DND-41 (cell line): Measurements from ENCODE around the gene TAB2.
A peak's percentile ranks its signal among the peaks of the same experiment; 100 is the strongest.

Experiments
- ATAC-seq: fragments of 200-7000 bp; cut with Tn5 transposase; 3 replicates; pipeline ENCODE4 v1.9.1; 2021; ENCODE audit warnings: low read depth; ENCODE audit not compliant: insufficient read depth
- DNase-seq: peaks from one replicate; pipeline ENCODE4 v3.0.0-alpha.2; 2020
- H2AFZ ChIP-seq: 2 replicates; pipeline ENCODE4 v1.6.0; 2012; ENCODE audit warnings: low read depth, low read length
- H3K27ac ChIP-seq: 2 replicates; pipeline ENCODE4 v1.5.1; 2012; ENCODE audit warnings: low read length, inconsistent platforms
- H3K27me3 ChIP-seq: fragments of 200-600 bp; sonication (generic); 2 replicates; pipeline ENCODE4 v1.6.0; 2012; ENCODE audit warnings: low read length, mild to moderate bottlenecking, inconsistent platforms; ENCODE audit not compliant: insufficient read depth, poor library complexity
- H3K36me3 ChIP-seq: 2 replicates; pipeline ENCODE4 v1.5.1; 2012; ENCODE audit warnings: low read length, inconsistent platforms; ENCODE audit not compliant: insufficient read depth
- H3K4me1 ChIP-seq: 2 replicates; pipeline ENCODE4 v1.5.1; 2012; ENCODE audit warnings: mild to moderate bottlenecking, low read length; ENCODE audit not compliant: insufficient read depth
- H3K4me2 ChIP-seq: 2 replicates; pipeline ENCODE4 v1.6.0; 2012; ENCODE audit warnings: mild to moderate bottlenecking, moderate library complexity, low read length, inconsistent platforms; ENCODE audit not compliant: insufficient read depth
- H3K4me3 ChIP-seq, 2 experiments: fragments of 200-600 bp in 1 of 2; shearing (Covaris generic) in 1 of 2; 2 replicates each; pipeline ENCODE4 v1.5.1; 2012 to 2016; ENCODE audit warnings: inconsistent platforms in 2 of 2, low read length in 2 of 2, mild to moderate bottlenecking in 2 of 2, low read depth in 1 of 2, moderate library complexity in 1 of 2
- H3K79me2 ChIP-seq: 2 replicates; pipeline ENCODE4 v1.6.0; 2012; ENCODE audit warnings: low read length, inconsistent platforms; ENCODE audit not compliant: insufficient read depth
- H3K9ac ChIP-seq: 2 replicates; pipeline ENCODE4 v1.6.0; 2012; ENCODE audit warnings: low read depth, mild to moderate bottlenecking, inconsistent platforms, low read length, moderate library complexity
- H3K9me3 ChIP-seq: 2 replicates; pipeline ENCODE4 v1.5.1; 2012; ENCODE audit warnings: low read length, moderate library complexity, mild to moderate bottlenecking, inconsistent platforms; ENCODE audit not compliant: insufficient read depth, severe bottlenecking
- H4K20me1 ChIP-seq: 2 replicates; pipeline ENCODE4 v1.6.0; 2012; ENCODE audit warnings: low read length; ENCODE audit not compliant: insufficient read depth
- EZH2 ChIP-seq: IDR thresholded peaks from 3 replicates; pipeline ENCODE4 v1.6.1; 2012; ENCODE audit warnings: borderline replicate concordance, low read depth, mild to moderate bottlenecking, moderate library complexity, low read length, inconsistent platforms; ENCODE audit not compliant: severe bottlenecking
- TF ChIP-seq, protein P1 (sequence below): IDR thresholded peaks from 2 replicates; pipeline ENCODE4 v1.5.1; 2012; ENCODE audit warnings: borderline replicate concordance, low read length, moderate library complexity, mild to moderate bottlenecking; ENCODE audit not compliant: poor library complexity, severe bottlenecking; ENCODE audit errors: extremely low read depth

The TAB2 gene

DNA sequence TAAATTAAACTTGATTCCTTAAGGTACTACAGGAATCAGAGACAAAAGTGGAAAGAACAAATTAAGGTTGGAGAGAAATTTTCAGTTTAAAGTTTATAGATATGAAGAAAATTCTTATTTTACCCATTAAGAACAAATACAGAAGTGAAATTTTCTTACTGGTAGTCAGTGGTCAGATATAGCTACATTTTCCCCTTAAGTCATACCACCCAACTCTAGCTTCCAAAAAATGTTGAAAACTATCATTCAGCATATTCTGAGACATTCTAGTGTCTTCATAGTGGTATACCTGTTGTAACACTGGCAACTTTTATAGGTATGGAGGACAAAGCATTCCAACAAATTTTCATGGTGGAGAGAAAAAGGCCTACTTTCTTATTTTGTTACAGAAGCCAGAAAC lies 67.0 kb downstream of the TAB2 start:
- H3K79me2 ChIP-seq = peaks cover 77% of the 10 kb centered on the region
- TF ChIP-seq, protein P1, sequence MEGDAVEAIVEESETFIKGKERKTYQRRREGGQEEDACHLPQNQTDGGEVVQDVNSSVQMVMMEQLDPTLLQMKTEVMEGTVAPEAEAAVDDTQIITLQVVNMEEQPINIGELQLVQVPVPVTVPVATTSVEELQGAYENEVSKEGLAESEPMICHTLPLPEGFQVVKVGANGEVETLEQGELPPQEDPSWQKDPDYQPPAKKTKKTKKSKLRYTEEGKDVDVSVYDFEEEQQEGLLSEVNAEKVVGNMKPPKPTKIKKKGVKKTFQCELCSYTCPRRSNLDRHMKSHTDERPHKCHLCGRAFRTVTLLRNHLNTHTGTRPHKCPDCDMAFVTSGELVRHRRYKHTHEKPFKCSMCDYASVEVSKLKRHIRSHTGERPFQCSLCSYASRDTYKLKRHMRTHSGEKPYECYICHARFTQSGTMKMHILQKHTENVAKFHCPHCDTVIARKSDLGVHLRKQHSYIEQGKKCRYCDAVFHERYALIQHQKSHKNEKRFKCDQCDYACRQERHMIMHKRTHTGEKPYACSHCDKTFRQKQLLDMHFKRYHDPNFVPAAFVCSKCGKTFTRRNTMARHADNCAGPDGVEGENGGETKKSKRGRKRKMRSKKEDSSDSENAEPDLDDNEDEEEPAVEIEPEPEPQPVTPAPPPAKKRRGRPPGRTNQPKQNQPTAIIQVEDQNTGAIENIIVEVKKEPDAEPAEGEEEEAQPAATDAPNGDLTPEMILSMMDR = no peak
- TF ChIP-seq EZH2 = no peak
- no peak overlapping the region for H3K9ac ChIP-seq
- peaks cover 8% of the 10 kb centered on the region; the same call in 1 of the 2 replicates for H4K20me1 ChIP-seq
- ATAC-seq (no peak), DNase-seq (no peak)
- H3K27ac ChIP-seq = no peak overlapping the region
- H3K9me3 ChIP-seq = no peaks in the 10 kb centered on the region
- H2AFZ ChIP-seq = no peak overlapping the region
- no peak overlapping the region for H3K4me3 ChIP-seq
- H3K36me3 ChIP-seq = peaks cover 64% of the 10 kb centered on the region
- H3K4me1 ChIP-seq = peaks cover 15% of the 10 kb centered on the region
- H3K4me2 ChIP-seq = no peak overlapping the region
- H3K27me3 ChIP-seq = no peaks in the 10 kb centered on the region

DNA sequence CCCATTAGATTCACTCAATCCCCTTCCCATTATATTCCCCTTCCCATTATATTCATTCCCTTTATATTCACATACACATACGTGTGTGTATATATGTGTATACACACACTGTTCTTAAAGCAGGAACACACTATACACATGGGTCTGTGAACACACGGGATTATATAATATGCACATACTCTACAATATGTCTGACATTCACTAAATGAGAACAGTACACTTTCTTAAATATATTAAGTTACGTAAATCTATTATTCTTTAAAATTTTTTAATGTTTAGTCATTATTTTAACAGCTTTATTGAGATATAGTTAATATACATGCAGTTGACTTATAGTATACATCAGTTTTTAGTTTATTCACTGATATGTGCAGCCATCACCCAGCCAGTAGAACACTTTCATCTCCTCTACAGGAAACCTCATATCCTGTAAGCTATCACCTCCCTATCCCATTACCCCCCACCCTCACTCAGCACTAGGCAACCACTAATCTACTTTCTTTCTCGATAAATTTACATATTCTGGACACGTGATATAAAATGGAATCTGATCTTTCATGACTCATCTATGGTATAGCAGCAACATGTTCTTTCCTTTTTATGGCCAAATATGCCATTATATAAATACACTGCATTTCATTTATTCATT lies 68.6 kb downstream of the TAB2 start:
- peak; percentile 96 for ATAC-seq
- H3K9ac ChIP-seq = no peak overlapping the region
- no peak overlapping the region for H3K27ac ChIP-seq
- peaks cover 79% of the 10 kb centered on the region for H3K79me2 ChIP-seq
- H3K4me1 ChIP-seq = peaks cover 15% of the 10 kb centered on the region
- no peak overlapping the region for H3K4me3 ChIP-seq
- peaks cover 55% of the 10 kb centered on the region for H3K36me3 ChIP-seq
- DNase-seq = peak; percentile 38
- H3K9me3 ChIP-seq = no peaks in the 10 kb centered on the region
- H2AFZ ChIP-seq = no peak overlapping the region
- H3K4me2 ChIP-seq = no peak overlapping the region
- no peaks in the 10 kb centered on the region for H3K27me3 ChIP-seq
- TF ChIP-seq, protein P1 = no peak
- no peak for TF ChIP-seq EZH2
- H4K20me1 ChIP-seq = peaks cover 5% of the 10 kb centered on the region; the same call in 1 of the 2 replicates

- H3K4me2 ChIP-seq = no peak overlapping the region
- no peak overlapping the region for H2AFZ ChIP-seq
- TF ChIP-seq, protein P1 = no peak
- no peak for TF ChIP-seq EZH2
- peaks cover 46% of the 10 kb centered on the region for H3K36me3 ChIP-seq
- no peak overlapping the region for H3K27ac ChIP-seq
- H3K27me3 ChIP-seq = no peaks in the 10 kb centered on the region
- no peak overlapping the region for H3K9ac ChIP-seq
- H4K20me1 ChIP-seq = peaks cover 9% of the 10 kb centered on the region; the same call in 1 of the 2 replicates
- DNase-seq = no peak
- no peaks in the 10 kb centered on the region for H3K9me3 ChIP-seq
- H3K4me3 ChIP-seq = no peak overlapping the region
- peaks cover 23% of the 10 kb centered on the region for H3K4me1 ChIP-seq
- H3K79me2 ChIP-seq = peaks cover 84% of the 10 kb centered on the region
- no peak for ATAC-seq
These were observed 70.4 kb downstream of the TAB2 start for GRCh38 chr6:149387779-149388512.
